Stimulated activated CD4-positive, alpha-beta T cell treated with anti-CD3 and anti-CD28 coated beads, Interleukin-4, amount 100 ng/mL, for 1 hour (primary cell): Measurements from ENCODE around the gene SLC15A4.

Source experiments
- DNase-seq: peaks from one replicate; pipeline ENCODE4 v3.0.0-alpha.2; 2020

The SLC15A4 gene

GRCh38 chr12:128792398-128792797 is 31.4 kb downstream of the SLC15A4 start:
- DNase-seq, result no peak

- DNase-seq, result no peak
Observed at GRCh38 chr12:128791395-128792322, 32.1 kb downstream of the SLC15A4 start.

GRCh38 chr12:128790653-128791373 is 32.9 kb downstream of the SLC15A4 start:
- DNase-seq, result no peak

- no peak for DNase-seq
Observed at GRCh38 chr12:128790221-128790620, 33.5 kb downstream of the SLC15A4 start.

- no peak for DNase-seq
Observed at GRCh38 chr12:128789356-128789929, 34.3 kb downstream of the SLC15A4 start.

GRCh38 chr12:128787827-128788226 is 35.9 kb downstream of the SLC15A4 start:
- DNase-seq, result no peak

GRCh38 chr12:128786741-128787391 is 36.9 kb downstream of the SLC15A4 start:
- DNase-seq, result no peak

- no peak for DNase-seq
Observed at GRCh38 chr12:128784030-128784760, 39.6 kb downstream of the SLC15A4 start.

GRCh38 chr12:128783129-128783574 is 40.6 kb downstream of the SLC15A4 start:
- DNase-seq, result peak; percentile 27

GRCh38 chr12:128779901-128780300 is 43.9 kb downstream of the SLC15A4 start:
- no peak for DNase-seq

GRCh38 chr12:128772249-128772648 is 51.5 kb downstream of the SLC15A4 start:
- no peak for DNase-seq

GRCh38 chr12:128771681-128772080 is 52.1 kb downstream of the SLC15A4 start:
- DNase-seq, result no peak

- no peak for DNase-seq
Observed at GRCh38 chr12:128767518-128767917, 56.2 kb downstream of the SLC15A4 start.

- no peak for DNase-seq
Observed at GRCh38 chr12:128766738-128767501, 56.8 kb downstream of the SLC15A4 start.

GRCh38 chr12:128763395-128763794 is 60.4 kb downstream of the SLC15A4 start:
- DNase-seq, result no peak

- DNase-seq, result no peak
Observed at GRCh38 chr12:128761379-128761790, 62.4 kb downstream of the SLC15A4 start.

GRCh38 chr12:128755566-128755965 is 68.2 kb downstream of the SLC15A4 start:
- DNase-seq, result no peak

GRCh38 chr12:128754275-128754674 is 69.5 kb downstream of the SLC15A4 start:
- DNase-seq, result no peak

- no peak for DNase-seq
Observed at GRCh38 chr12:128753438-128753837, 70.3 kb downstream of the SLC15A4 start.

GRCh38 chr12:128752386-128752785 is 71.4 kb downstream of the SLC15A4 start:
- no peak for DNase-seq

GRCh38 chr12:128747441-128747840 is 76.3 kb downstream of the SLC15A4 start:
- no peak for DNase-seq
